GM19397 (cell line): ENCODE measurements around the gene PRDM15.
A peak's percentile ranks its signal among the peaks of the same experiment; 100 is the strongest.

ENCODE experiments used
- ATAC-seq: cut with Tn5 transposase; IDR thresholded peaks from one replicate; pipeline ENCODE4 v1.9.1; 2021; ENCODE audit warnings: mild to moderate bottlenecking, moderate library complexity; ENCODE audit not compliant: unreplicated experiment

PRDM15 gene

DNA sequence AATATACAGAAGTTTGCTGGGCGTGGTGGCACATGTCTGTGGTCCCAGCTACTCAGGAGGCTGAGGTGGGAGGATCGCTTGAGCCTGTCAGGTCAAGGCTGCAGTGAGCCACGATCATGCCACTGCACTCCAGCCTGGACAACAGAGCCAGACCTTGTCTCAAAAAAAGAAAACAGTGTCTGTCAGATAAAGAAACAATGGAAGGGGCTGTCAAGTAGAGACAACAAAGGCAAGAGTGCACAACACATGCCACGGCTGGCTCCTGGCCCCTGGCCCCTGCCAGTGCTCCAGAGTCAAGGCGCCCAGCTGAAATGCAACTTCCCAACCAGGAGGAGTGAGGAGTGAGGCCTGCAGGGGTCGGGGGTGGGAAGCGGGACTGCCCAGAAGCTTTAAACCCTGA is 32.6 kb downstream of the PRDM15 start:
- no peak for ATAC-seq

DNA sequence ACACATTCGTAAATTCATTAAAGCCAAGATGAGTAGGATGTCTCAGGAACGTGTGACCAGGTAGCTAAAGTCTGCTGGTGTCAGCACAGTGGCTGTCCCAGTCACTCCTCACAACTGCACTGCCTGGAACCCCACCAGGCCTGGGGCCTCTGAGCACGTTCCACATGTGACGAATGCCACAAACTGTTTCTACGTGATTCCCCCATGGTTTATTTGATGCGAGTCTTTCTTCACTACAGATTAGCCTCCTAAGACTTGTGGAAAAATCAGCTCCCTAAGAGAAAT is 33.2 kb downstream of the PRDM15 start:
- no peak for ATAC-seq

DNA sequence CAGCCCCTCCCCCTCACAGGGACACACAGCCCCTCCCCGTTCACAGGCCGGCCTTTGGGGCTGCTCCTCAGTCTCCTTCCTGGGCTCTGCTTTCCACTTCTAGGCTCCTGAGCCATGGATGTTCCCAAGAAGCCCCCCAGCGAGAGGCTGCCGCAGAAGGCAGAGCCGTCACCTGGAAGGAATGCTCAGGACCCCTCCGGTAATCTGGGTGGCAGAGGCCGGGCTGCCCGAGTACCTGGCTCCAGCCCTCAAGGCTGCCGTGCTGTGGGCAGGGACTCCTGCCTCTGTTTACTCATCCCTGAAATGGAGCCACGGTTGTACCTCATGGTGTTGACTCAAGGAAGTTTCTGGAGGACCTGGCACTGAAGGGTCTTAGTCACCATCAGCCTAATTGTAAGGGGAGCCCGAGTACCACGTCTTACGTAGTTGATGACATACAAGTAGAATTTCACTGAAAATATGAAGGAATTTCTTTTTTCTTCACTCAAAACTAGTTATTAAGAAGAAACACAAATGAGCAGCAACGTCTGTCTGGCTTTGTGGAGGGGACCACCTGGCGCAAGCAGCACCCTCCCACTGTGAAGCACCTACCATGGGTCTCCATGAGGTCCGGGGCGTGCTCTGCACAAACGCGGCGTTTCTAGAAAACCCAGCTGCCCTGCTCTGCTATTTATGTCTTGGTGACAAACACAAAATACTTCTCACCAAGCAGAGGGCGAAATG is 33.7 kb downstream of the PRDM15 start:
- ATAC-seq: no peak

DNA sequence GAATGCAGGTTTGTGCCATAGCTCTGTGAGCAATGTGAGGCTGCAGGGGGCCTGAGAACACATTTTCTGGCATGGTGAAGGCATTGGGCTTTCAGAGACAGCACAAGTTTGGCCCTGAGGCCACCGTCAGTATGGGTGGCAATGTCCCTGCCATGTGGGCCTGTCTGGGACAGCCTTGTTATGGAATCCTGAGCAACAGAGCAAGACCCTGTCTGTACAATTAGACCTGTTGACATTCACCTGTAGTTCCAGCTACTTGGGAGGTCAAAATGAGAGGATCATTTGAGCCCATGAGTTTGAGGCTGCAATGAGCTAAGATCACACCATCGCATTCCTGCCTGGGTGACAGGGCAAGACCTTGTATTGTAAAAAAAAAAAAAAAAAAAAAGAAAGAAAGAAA is 35.6 kb downstream of the PRDM15 start:
- no peak for ATAC-seq

DNA sequence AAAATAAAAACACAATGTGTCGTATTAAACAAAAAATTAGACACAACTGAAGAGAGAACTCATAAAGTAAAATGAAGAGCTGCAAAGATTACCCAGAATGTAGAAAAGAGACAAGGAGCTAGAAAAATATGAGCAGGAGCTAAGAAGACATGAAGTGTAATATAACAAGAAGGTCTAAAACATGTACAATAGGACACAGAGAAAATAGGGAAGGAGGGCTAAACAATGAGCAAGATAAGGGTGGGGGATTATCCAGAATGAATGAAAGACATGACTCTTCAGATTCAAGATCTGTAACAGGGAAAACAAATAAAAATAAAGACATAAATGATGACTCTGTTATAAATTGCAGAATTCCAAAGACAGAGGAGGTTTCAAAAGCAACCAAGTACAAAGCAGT is 38.3 kb downstream of the PRDM15 start:
- ATAC-seq: no peak

DNA sequence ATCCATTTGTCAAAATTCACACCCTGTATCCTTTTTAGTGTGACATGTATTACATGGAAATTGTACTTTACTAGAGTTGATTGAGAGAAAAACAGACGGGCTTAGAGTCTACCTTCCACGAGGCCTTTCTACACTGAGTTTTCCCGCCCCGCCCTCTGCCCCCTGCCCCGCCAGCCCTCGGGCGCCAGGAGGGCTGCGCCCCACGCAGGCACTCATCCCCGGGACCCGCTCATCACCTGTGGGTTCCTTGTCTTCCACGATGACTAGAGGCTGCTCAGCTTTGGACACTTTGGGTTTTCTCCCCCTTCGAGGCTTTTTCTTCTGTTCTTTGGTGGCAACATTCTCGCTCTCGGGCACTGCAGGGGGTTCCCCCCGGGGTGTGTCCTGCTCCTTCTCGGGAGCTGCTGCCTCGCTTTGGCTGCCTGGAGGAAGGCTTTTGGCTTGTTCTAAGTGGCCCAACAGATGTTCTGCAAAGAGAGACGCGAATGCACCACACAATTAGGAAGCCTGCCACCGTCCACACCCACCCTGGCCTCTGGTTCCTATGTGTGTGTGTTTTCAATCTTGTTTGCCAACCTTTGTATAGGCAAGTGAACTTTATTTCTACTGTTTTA is 39.6 kb downstream of the PRDM15 start:
- ATAC-seq: no peak

DNA sequence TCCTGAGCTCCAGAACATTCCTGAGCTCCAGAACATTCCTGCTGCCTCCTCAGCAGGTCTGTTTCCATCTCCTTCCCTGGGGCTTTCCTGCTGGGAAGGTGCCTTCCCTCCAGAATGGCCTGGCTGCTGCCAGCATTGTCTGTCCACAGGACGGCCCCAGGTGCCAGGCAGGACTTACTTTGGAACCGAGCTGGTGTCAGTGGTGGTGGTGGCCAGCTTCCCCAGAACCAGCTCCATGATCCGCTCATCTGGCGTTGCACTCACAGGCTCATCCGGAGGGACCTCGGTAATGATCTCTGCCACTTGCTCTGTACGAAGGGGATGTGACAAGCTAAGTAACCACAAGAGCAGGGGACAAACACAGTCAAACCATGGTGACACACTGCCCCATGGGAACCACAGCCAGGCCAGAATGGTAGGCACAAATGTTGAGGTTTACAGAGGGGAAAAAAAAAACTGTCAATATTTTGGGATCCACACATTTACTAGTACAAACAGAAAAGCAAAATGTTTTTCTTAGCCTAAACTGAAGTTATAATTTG is 41.3 kb downstream of the PRDM15 start:
- no peak for ATAC-seq

DNA sequence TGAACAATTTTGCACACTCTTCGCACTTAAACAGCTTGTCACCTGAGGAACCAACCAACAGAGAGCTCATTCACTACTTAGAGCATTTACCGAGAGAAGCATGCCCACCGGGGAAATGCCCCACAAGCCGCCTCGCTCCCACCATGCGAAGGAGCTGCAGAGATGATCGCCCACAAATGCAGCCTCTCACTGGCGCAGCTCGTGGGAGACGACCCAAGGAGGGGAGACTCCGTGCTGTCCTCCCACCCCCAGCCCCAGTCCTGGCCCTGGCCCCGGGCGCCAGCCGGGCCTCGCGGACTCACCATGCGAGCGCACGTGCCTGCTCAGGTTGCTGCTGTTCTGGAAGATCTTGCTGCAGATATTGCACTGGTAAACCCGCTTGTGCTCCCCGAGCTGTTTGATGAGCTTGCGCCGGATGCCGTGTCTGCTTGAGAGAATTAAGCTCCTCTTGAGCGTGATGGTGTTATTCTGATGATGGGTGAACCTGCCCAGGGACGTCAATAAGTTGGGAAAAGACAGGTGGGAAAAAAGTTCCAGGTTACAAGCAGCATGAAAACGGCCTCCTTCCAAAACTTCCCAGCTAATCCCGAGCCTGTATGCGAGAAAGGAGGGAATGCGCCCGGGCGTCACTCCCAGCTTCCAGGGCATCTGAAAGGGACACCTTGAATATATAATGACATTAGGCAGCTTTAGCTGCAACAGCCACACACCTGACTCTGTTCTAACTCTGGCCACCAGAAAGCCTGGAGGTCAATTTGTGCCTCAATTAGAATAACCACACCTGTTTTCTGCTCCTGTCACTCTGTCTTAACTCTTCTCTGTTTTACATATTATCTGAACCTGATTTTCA is 42.8 kb downstream of the PRDM15 start:
- no peak for ATAC-seq

DNA sequence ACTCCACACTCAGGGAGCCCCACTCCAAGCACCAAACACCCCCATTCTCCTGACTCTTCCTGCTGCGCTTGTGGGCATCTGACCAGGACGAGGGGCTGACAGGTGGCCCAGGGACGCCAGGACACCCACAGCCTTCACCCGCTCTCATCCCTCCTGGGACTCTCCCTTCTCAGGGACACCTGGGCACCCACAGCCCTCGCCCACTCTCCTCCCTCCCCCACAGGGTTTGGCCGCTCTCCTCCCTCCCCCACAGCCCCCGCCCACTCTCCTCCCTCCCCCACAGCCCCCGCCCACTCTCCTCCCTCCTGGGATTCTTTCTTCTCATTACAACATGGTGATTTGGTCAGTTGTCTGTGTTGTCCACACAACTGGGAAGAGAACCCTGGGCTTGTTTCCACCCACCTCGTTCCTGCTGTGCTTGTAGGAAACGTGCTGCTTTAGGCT is 43.4 kb downstream of the PRDM15 start:
- no peak for ATAC-seq

DNA sequence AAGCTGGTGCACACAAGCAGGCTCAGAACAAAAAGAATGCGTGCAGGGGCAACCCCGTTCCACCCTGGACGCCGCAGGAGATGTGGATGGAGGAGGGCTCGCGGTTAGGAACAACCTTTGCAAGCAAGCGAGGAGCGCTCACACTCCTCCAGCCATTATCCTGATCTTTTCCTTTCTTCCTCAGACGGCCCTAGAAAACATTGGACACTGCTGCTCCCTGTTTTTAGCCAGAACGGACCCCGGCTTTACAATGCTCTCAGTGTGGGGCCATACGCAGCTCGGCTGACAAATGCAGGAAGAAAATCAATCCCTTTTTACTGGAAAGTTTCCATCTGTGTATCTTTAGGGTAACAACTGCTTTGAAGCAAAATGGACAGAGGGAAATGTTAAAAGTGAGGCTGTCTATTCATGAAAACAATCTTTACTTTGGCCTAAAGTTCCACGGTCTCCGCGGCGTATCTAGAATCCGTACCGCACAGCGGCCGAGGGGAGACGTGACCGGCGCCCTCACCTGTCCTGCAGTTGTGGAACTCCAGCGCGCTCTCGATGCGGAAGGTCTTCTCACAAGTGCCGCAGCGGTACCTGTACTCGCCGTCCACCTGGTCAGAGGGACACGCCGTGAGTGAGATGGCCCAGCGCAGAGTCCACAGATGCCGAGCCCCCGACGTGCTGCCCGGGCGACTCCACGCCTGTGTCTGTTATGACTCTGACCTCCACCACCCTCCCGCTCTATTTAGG is 44.0 kb downstream of the PRDM15 start:
- no peak for ATAC-seq

DNA sequence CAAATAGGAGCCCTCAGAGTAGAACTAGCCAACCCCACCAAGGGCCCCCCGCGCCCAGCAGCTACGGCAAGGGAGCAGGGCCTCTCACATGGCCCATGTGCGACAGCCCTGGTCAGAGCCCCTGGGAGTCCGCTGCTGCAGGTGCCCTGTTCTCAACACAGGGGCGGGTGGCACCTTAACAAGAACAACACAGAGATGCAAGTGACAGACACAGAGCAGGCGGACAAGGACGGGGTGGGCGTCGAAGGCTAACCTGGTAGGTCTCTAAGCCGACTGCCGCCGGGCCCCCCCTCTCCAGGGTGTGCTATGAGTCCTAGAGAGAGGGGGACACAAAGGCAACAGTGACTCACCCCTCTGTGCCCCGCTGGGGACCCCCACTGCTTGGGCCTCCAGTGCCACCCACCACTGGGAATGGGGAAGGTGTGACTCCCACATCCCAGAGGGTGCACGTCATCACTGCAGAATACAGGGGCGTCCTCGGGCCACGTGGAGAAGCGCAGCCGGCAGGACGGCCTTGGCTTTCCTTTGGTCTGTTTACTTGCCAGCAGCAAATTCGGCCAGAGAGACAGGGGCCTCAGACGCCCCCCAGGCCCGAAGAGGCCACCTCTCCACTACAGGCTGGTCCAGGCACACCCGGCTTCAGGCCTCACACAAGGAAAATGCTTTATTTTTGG is 44.8 kb downstream of the PRDM15 start:
- no peak for ATAC-seq

DNA sequence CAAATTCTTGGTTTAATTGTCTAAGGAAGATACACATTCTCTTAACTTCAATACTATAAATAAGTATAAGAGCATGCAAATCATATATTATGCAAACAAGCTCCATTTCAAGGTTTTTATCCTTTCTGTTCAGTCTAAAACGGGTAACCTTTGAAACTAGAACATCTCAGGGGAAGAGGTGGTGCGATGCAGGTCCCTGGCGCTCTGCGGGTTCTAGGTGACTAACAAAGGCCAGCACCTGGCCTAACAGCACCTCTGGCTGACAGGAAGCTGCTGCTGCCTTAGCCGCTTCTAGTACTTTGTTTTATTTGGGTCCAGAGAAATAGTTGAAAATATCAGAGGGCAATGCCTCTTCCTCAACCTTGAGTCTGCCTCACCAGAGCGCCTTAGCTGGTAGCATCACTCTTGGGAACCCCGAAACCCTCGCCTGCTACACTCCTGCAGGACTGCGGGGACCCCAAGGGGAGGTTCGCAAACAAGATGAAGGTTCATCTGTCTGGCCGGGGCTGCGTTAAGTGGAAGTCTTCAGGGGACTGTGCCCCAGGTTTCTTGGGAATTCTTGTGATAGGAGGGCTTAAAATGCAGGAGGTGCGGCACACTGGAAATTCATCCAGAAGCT is 45.5 kb downstream of the PRDM15 start:
- peak; percentile 65 for ATAC-seq

DNA sequence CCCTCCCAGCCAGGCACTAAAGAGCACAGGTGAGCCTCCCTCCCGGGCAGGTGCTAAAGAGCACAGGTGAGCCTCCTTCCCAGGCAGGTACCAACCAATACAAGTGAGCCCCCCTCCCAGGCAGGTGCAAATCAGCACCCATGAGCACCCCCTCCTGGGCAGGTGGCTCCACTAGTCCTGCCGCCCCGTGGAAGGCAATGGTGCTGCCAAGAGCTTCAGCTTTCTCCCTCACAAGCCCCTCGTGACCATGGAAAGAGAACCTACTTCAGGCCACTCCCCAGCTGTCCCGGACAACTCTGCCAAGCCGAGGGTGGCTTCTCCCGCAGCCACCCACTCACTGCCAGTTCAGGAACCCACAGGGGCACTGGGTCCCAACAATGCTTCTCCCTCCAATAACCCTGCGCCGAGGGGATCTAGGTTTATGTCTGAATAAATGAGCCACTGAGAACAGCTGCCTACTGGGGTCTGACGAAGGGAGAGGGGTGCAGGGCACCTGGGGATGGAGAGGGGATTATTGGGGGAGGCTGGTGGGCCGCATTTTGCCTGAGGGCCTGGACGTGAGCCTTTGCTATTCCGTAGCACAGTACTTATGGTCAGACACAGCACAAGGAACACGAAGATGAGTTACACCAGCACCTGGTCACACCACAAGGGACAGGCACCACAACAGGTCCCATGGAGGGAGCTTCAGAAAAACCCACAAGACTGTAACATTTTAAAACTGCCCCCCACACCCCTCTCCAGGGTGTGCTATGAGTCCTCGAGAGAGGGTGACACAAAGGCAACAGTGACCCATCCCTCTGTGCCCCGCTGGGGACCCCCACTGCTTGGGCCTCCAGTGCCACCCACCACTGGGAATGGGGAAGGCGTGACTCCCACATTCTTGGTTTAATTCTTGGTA is 46.3 kb downstream of the PRDM15 start:
- peak; percentile 68 for ATAC-seq

DNA sequence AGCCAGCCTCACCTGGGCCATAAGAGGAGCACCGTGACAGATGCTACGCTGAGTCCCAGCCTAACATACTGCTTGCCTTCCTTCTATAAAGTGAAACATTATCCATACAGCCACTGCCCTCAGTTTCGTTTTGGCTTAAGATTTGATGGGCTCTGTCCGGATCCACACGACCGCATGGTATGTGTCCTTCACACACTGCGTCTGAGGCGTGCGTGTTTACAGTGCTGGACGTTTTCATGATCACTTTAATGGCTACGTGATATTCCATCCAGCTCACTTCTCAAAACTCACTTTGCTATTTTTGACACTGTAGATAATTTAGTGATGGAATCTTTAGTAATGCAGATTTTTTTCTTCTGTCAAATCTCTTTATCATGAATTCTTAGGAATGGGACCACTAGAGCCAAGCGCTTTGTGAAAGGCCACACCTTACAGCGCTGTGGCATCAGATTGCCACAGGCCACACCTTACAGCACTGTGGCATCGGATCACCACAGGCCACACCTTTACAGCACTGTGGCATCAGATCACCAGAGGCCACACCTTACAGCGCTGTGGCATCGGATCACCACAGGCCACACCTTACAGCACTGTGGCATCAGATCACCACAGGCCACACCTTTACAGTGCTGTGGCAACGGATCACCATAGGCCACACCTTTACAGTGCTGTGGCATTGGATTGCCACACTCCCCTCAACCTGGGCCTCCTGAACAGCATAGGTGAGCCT is 47.1 kb downstream of the PRDM15 start:
- no peak for ATAC-seq

DNA sequence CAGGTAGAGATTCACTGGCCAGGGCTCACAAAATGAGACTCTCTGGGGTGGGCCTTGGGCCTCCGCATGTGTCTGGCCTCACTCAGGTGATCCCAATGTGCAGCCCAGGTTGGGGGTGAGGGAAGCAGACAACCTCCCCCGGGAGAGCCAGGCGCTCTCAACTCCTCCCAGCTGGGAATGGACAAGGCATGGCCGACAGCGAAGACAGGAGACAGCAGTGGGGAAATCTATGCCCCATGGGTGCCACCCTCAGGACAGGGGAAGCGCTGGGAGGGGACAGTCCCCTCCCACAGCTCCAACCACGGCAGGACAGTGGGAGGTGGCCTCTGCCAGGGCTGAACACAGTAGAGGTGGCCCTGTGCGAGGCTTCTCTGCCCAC is 47.7 kb downstream of the PRDM15 start:
- ATAC-seq: no peak

DNA sequence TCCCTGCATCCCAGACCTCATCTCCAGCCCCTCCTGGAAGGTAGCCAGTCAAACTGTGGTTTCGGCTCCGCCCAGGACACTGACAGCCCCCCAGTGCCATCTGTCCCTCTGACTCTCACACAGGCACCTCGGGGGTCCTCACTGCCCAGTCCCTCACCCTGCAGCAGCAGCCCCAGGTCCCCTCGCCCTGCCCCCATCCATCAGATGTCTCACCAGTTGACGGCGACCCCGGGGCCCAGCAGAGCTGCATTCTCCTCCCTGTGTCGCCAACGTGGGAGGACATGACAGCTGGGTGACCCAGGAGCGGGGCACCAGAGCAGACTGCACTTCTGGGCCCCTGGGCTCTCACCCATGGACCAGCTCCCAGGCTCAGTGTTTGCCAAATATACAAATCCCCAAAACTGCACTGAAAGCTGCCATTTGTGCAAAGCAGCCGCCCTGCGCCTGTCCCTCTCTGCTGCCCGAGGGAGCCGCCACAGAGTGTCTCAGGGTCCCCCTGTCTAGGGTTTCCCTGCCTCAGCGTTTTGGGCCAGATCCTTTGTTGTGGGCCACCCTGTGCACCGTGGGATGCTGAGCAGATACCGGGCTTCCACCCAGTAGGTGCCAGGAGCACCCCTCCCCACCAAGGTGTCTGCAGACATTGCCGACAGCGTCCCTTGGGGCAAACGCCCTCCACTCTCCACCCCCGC is 48.2 kb downstream of the PRDM15 start:
- ATAC-seq: no peak

DNA sequence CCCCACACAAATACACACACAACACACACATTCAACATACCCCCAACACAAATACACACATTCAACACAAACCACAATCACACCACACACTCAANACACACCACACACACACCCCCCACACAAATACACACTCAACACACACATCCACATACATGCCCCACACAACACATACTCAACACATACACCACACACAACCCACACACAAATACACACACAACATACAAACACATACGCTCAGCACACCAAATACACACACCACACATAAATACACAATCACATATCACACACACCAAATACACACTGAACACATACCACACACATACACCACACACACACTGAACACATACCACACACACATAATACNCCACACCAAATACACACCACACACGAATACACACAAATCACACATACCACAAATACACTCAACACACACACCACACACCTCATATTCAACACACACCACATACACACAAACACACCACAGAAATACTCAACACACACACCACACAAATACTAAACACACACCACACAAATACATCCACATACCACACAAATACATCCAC is 48.9 kb downstream of the PRDM15 start:
- no peak for ATAC-seq
